HEK293 (cell line): ENCODE measurements around the gene KRTAP4-7.

Source experiments
- CTCF ChIA-PET: fragments of 350-600 bp; formaldehyde crosslinking; extraction: SDS; loops from one replicate; lab custom pipeline; 2021; ENCODE audit warnings: antibody characterized with exemption; lab: Yijun Ruan, JAX
- POLR2A ChIA-PET: fragments of 300-600 bp; formaldehyde crosslinking; extraction: SDS; loops from one replicate; lab custom pipeline; 2020; ENCODE audit warnings: antibody characterized with exemption, inconsistent platforms; lab: Yijun Ruan, JAX
- H3K27ac ChIP-seq: fragments of 200-500 bp; sonication (Bioruptor generic); 2 replicates; pipeline ENCODE4 v1.5.1; 2014; ENCODE audit warnings: low read depth, low read length, control low read depth, inconsistent platforms; ENCODE audit errors: extremely low read depth
- H3K36me3 ChIP-seq, 2 experiments: fragments of 200-500 bp in 1 of 2; sonication (Bioruptor generic) in 1 of 2; 1 replicate in 1 of 2; 2 replicates in 1 of 2; pipeline ENCODE4 v1.5.1; 2014 to 2017; ENCODE audit warnings: inconsistent platforms in 2 of 2, low read length in 2 of 2; ENCODE audit not compliant: control insufficient read depth in 2 of 2, insufficient read depth in 1 of 2
- H3K4me1 ChIP-seq: fragments of 200-500 bp; sonication (Bioruptor generic); 2 replicates; pipeline ENCODE4 v1.5.1; 2014; ENCODE audit warnings: mild to moderate bottlenecking, low read length, inconsistent platforms; ENCODE audit not compliant: control insufficient read depth, insufficient read depth
- H3K4me3 ChIP-seq: 2 replicates; pipeline ENCODE4 v1.5.1; 2011; ENCODE audit warnings: low read depth, mild to moderate bottlenecking, control low read depth, low read length, moderate library complexity
- H3K9me3 ChIP-seq: fragments of 200-500 bp; sonication (Bioruptor generic); 2 replicates; pipeline ENCODE4 v1.5.1; 2014; ENCODE audit warnings: low read depth, low read length, inconsistent platforms; ENCODE audit not compliant: control insufficient read depth, insufficient read depth
- ATF2 ChIP-seq: fragments of 450-650 bp; formaldehyde crosslinking; IDR thresholded peaks from 2 replicates; pipeline ENCODE4 v1.5.1; 2016; ENCODE audit warnings: missing biosample characterization, missing genetic modification characterization, low read depth
- KLF9 ChIP-seq: fragments of 450-650 bp; formaldehyde crosslinking; IDR thresholded peaks from 2 replicates; pipeline ENCODE4 v1.5.1; 2016; ENCODE audit warnings: missing biosample characterization, missing genetic modification characterization, low read depth
- OVOL3 ChIP-seq: fragments of 450-650 bp; formaldehyde crosslinking; IDR thresholded peaks from 2 replicates; pipeline ENCODE4 v1.5.1; 2016; ENCODE audit warnings: missing biosample characterization, missing genetic modification characterization
- PRDM4 ChIP-seq: fragments of 450-650 bp; formaldehyde crosslinking; IDR thresholded peaks from 2 replicates; pipeline ENCODE4 v1.5.1; 2017; ENCODE audit warnings: missing biosample characterization, missing genetic modification characterization
- SALL2 ChIP-seq: fragments of 450-650 bp; formaldehyde crosslinking; IDR thresholded peaks from 2 replicates; pipeline ENCODE4 v1.5.0; 2017; ENCODE audit warnings: missing biosample characterization, mild to moderate bottlenecking, missing genetic modification characterization, borderline replicate concordance
- SCRT1 ChIP-seq: fragments of 450-650 bp; formaldehyde crosslinking; IDR thresholded peaks from 2 replicates; pipeline ENCODE4 v1.5.1; 2016; ENCODE audit warnings: missing biosample characterization, missing genetic modification characterization, borderline replicate concordance
- SETDB1 ChIP-seq: IDR thresholded peaks from one replicate; pipeline ENCODE4 v1.6.1; 2017; ENCODE audit warnings: mild to moderate bottlenecking, low read length, moderate library complexity, mixed read lengths; ENCODE audit not compliant: insufficient read length
- ZBTB49 ChIP-seq: fragments of 450-650 bp; formaldehyde crosslinking; IDR thresholded peaks from 2 replicates; pipeline ENCODE4 v1.5.1; 2016; ENCODE audit warnings: missing biosample characterization, missing genetic modification characterization, low read depth
- ZFP3 ChIP-seq: fragments of 450-650 bp; formaldehyde crosslinking; IDR thresholded peaks from 2 replicates; pipeline ENCODE4 v1.5.1; 2016; ENCODE audit warnings: low read depth, missing biosample characterization, missing genetic modification characterization
- ZNF16 ChIP-seq: fragments of 450-650 bp; formaldehyde crosslinking; IDR thresholded peaks from 2 replicates; pipeline ENCODE4 v1.5.1; 2016; ENCODE audit warnings: low read depth, missing biosample characterization, missing genetic modification characterization
- ZNF202 ChIP-seq: fragments of 450-650 bp; formaldehyde crosslinking; IDR thresholded peaks from 2 replicates; pipeline ENCODE4 v1.5.1; 2016; ENCODE audit warnings: missing biosample characterization, missing genetic modification characterization, borderline replicate concordance
- ZNF221 ChIP-seq: fragments of 450-650 bp; formaldehyde crosslinking; IDR thresholded peaks from 2 replicates; pipeline ENCODE4 v1.5.1; 2017; ENCODE audit warnings: missing biosample characterization, missing genetic modification characterization, borderline replicate concordance
- ZNF280D ChIP-seq: fragments of 450-650 bp; formaldehyde crosslinking; IDR thresholded peaks from 2 replicates; pipeline ENCODE4 v1.5.1; 2016; ENCODE audit warnings: missing biosample characterization, missing genetic modification characterization
- ZNF341 ChIP-seq: fragments of 450-650 bp; formaldehyde crosslinking; IDR thresholded peaks from 2 replicates; pipeline ENCODE4; 2016; ENCODE audit warnings: low read depth, missing biosample characterization, missing genetic modification characterization
- ZNF350 ChIP-seq: fragments of 450-650 bp; formaldehyde crosslinking; IDR thresholded peaks from 2 replicates; pipeline ENCODE4 v1.5.0; 2017; ENCODE audit warnings: missing biosample characterization, mild to moderate bottlenecking, missing genetic modification characterization
- ZNF416 ChIP-seq: fragments of 450-650 bp; formaldehyde crosslinking; IDR thresholded peaks from 2 replicates; pipeline ENCODE4 v1.5.1; 2016; ENCODE audit warnings: missing biosample characterization, missing genetic modification characterization
- ZNF433 ChIP-seq: fragments of 450-650 bp; formaldehyde crosslinking; IDR thresholded peaks from 2 replicates; pipeline ENCODE4 v1.5.1; 2016; ENCODE audit warnings: missing biosample characterization, missing genetic modification characterization, low read depth
- ZNF48 ChIP-seq: fragments of 450-650 bp; formaldehyde crosslinking; IDR thresholded peaks from 2 replicates; pipeline ENCODE4 v1.5.1; 2016; ENCODE audit warnings: missing biosample characterization, missing genetic modification characterization
- ZNF488 ChIP-seq: fragments of 450-650 bp; formaldehyde crosslinking; IDR thresholded peaks from 2 replicates; pipeline ENCODE4 v1.5.1; 2016; ENCODE audit warnings: missing biosample characterization, missing genetic modification characterization
- ZNF521 ChIP-seq: fragments of 450-650 bp; formaldehyde crosslinking; IDR thresholded peaks from 2 replicates; pipeline ENCODE4 v1.5.1; 2017; ENCODE audit warnings: missing biosample characterization, mild to moderate bottlenecking, missing genetic modification characterization
- ZNF558 ChIP-seq: fragments of 450-650 bp; formaldehyde crosslinking; IDR thresholded peaks from 2 replicates; pipeline ENCODE4 v1.5.1; 2016; ENCODE audit warnings: missing biosample characterization, missing genetic modification characterization
- ZNF585B ChIP-seq: fragments of 450-650 bp; formaldehyde crosslinking; IDR thresholded peaks from 2 replicates; pipeline ENCODE4 v1.5.1; 2016; ENCODE audit warnings: missing biosample characterization, missing genetic modification characterization
- ZNF621 ChIP-seq: fragments of 450-650 bp; formaldehyde crosslinking; IDR thresholded peaks from 2 replicates; pipeline ENCODE4 v1.5.1; 2017; ENCODE audit warnings: missing biosample characterization, missing genetic modification characterization
- ZNF658 ChIP-seq: fragments of 450-650 bp; formaldehyde crosslinking; IDR thresholded peaks from 2 replicates; pipeline ENCODE4; 2016; ENCODE audit warnings: missing biosample characterization, missing genetic modification characterization
- ZNF670 ChIP-seq: fragments of 450-650 bp; formaldehyde crosslinking; IDR thresholded peaks from 2 replicates; pipeline ENCODE4 v1.5.1; 2016; ENCODE audit warnings: missing biosample characterization, missing genetic modification characterization, low read depth

Gene KRTAP4-7

GRCh38 chr17:41060052-41060604, 23.8 kb upstream of the KRTAP4-7 start, which contains the start of gene KRTAP2-3 (continued):
- TF ChIP-seq ZNF350 (tag by site-specific recombination) (no peak), ZNF221 (tag by site-specific recombination) (no peak)

DNA sequence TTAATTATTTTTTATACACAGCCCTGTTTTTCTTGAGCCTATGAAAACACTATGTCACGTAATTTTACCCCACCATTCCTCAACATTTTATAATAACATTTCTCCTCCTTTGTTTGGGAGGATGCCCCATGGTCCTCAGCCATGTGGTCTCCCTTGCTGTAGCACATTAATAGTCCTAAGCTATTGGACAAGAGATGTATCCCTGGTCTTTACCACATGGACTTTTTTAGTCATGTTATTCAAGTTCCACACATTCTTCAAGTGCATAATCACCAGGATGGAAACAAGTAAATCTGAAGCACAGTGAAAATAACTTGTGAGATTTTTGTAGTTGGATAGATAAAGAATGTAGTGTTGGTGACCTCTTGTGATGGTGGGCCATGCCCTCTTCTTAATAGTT, 22.0 kb upstream of the KRTAP4-7 start:
- H3K4me1 ChIP-seq: no peaks in the 10 kb centered on the region
- H3K27ac ChIP-seq: no peak overlapping the region
- TF ChIP-seq ZFP3 (tag by site-specific recombination): no peak
- TF ChIP-seq SALL2 (tag by site-specific recombination): no peak
- no peak for TF ChIP-seq OVOL3 (tag by site-specific recombination)
- no peak for TF ChIP-seq ZNF488 (tag by site-specific recombination)
- TF ChIP-seq ZNF521: no peak
- no peak for TF ChIP-seq ZNF48 (tag by site-specific recombination)
- no peak for TF ChIP-seq KLF9
- TF ChIP-seq ATF2 (tag by site-specific recombination): no peak
- no peak for TF ChIP-seq ZNF670
- no peaks in the 10 kb centered on the region for H3K36me3 ChIP-seq
- CTCF ChIA-PET: no interaction called here
- POLR2A ChIA-PET: no interaction called here
- H3K4me3 ChIP-seq: no peak overlapping the region
- H3K9me3 ChIP-seq: no peaks in the 10 kb centered on the region

- Histone ChIP-seq H3K4me3 (no peak overlapping the region), H3K4me1 (no peaks in the 10 kb centered on the region), H3K36me3 (no peaks in the 10 kb centered on the region), H3K9me3 (no peaks in the 10 kb centered on the region), H3K27ac (no peak overlapping the region)
- TF ChIP-seq ZBTB49: no peak
- no peak for TF ChIP-seq PRDM4 (tag by site-specific recombination)
- no peak for TF ChIP-seq ZNF585B (tag by site-specific recombination)
- no peak for TF ChIP-seq ZNF416 (tag by site-specific recombination)
- no peak for TF ChIP-seq ZNF341 (tag by site-specific recombination)
- TF ChIP-seq SCRT1 (tag by site-specific recombination): no peak
- no peak for TF ChIP-seq ZNF433 (tag by site-specific recombination)
- TF ChIP-seq ZNF16: no peak
- no peak for TF ChIP-seq ZNF658 (tag by site-specific recombination)
- TF ChIP-seq ZNF280D: no peak
- TF ChIP-seq ZNF558 (tag by site-specific recombination): no peak
- no peak for TF ChIP-seq ZNF202 (tag by site-specific recombination)
- no peak for TF ChIP-seq SETDB1
- no peak for TF ChIP-seq ZNF621 (tag by site-specific recombination)
- ChIA-PET POLR2A (no interaction called here), CTCF (interaction anchor here (0.6 to 1.5 kb wide), 2 partner anchors 602 to 1429 kb away, joined by 3 to 4 read pairs; no protein-coding TSS in a partner anchor)
These were observed 20.5 kb upstream of the KRTAP4-7 start for GRCh38 chr17:41063449-41063848.
